ENCODE data around the gene MOB3B.

MOB3B gene

GRCh38 chr9:27572566-27572917 lies 42.9 kb upstream of the MOB3B start:
- DNase-seq (ENCODE audit: low spot score): no peak
- Histone ChIP-seq H3K4me3 (ENCODE audit: low read length in 2 of 2) (peak overlapping the region; percentile 58 to 81), H3K27me3 (ENCODE audit: control insufficient read depth in 3 of 3, insufficient read depth in 3 of 3, low read depth in 1 of 3, low read length in 3 of 3) (no peaks in the 10 kb centered on the region), H3K4ac (ENCODE audit: low read length) (no peak overlapping the region), H2BK120ac (ENCODE audit: low read depth, low read length) (no peak overlapping the region), H3K9ac (ENCODE audit: low read depth, low read length, poor library complexity) (peak overlapping the region; percentile 92), H3K36me3 (replicated peaks in 1 of 2; ENCODE audit: control insufficient read depth in 2 of 2, insufficient read depth in 2 of 2, low read length in 2 of 2) (peaks cover 1 to 28% of the 10 kb centered on the region in 2 donors), H2BK5ac (ENCODE audit: low read length) (peak overlapping the region; percentile 85), H2AK5ac (ENCODE audit: low read depth, low read length) (no peak overlapping the region), H2BK15ac (ENCODE audit: low read length) (peak overlapping the region; percentile 41), H3K18ac (ENCODE audit: low read length) (peak overlapping the region; percentile 93), H3K4me1 (ENCODE audit: control insufficient read depth in 2 of 2, insufficient read depth in 1 of 2, low read depth in 1 of 2, low read length in 2 of 2) (peaks cover 5% of the 10 kb centered on the region in 2 donors), H4K91ac (ENCODE audit: low read depth, low read length, poor library complexity) (no peak overlapping the region), H3K79me1 (ENCODE audit: low read depth, low read length) (no peaks in the 10 kb centered on the region), H4K8ac (ENCODE audit: low read depth, low read length) (no peak overlapping the region), H3K27ac (replicated peaks; ENCODE audit: low read length) (peak overlapping the region; percentile 96), H3K9me3 (replicated peaks in 1 of 2; ENCODE audit: control insufficient read depth in 2 of 2, insufficient read depth in 1 of 2, low read depth in 1 of 2, low read length in 2 of 2) (peaks cover 0 to 20% of the 10 kb centered on the region in 2 donors), H2BK12ac (ENCODE audit: low read length) (no peak overlapping the region), H3K4me2 (ENCODE audit: insufficient read depth, low read length, poor library complexity, severe bottlenecking) (peak overlapping the region; percentile 70), H2AFZ (ENCODE audit: low read length) (peak overlapping the region; percentile 85), H3K14ac (ENCODE audit: low read length) (no peak overlapping the region), H3K23ac (ENCODE audit: low read depth, low read length, poor library complexity) (no peak overlapping the region)
- WGBS, 2 donors (ENCODE audit: extremely low coverage in 2 of 2, insufficient read length in 2 of 2, insufficient replicate concordance in 1 of 2): no CpG with 5 or more reads among the region's 6 CpGs

GRCh38 chr9:27572061-27572460 lies 42.4 kb upstream of the MOB3B start:
- DNase-seq (ENCODE audit: low spot score): peak; percentile 8
- no peak overlapping the region for H3K9ac ChIP-seq (ENCODE audit: low read depth, low read length, poor library complexity)
- no peak overlapping the region for H3K18ac ChIP-seq (ENCODE audit: low read length)
- peaks cover 5% of the 10 kb centered on the region in 2 donors for H3K4me1 ChIP-seq (ENCODE audit: control insufficient read depth in 2 of 2, insufficient read depth in 1 of 2, low read depth in 1 of 2, low read length in 2 of 2)
- peaks cover 0 to 20% of the 10 kb centered on the region in 2 donors for H3K9me3 ChIP-seq (replicated peaks in 1 of 2; ENCODE audit: control insufficient read depth in 2 of 2, insufficient read depth in 1 of 2, low read depth in 1 of 2, low read length in 2 of 2)
- H3K27me3 ChIP-seq (ENCODE audit: control insufficient read depth in 3 of 3, insufficient read depth in 3 of 3, low read depth in 1 of 3, low read length in 3 of 3): no peaks in the 10 kb centered on the region
- no peaks in the 10 kb centered on the region for H3K79me1 ChIP-seq (ENCODE audit: low read depth, low read length)
- H3K4me3 ChIP-seq (ENCODE audit: low read length in 2 of 2): peak overlapping the region in 1 of 2 donors; percentile 58
- no peak overlapping the region for H3K14ac ChIP-seq (ENCODE audit: low read length)
- no peak overlapping the region for H2BK15ac ChIP-seq (ENCODE audit: low read length)
- H3K27ac ChIP-seq (replicated peaks; ENCODE audit: low read length): no peak overlapping the region
- WGBS, 2 donors (ENCODE audit: extremely low coverage in 2 of 2, insufficient read length in 2 of 2, insufficient replicate concordance in 1 of 2): no CpG with 5 or more reads among the region's 3 CpGs
- peaks cover 1 to 33% of the 10 kb centered on the region in 2 donors for H3K36me3 ChIP-seq (replicated peaks in 1 of 2; ENCODE audit: control insufficient read depth in 2 of 2, insufficient read depth in 2 of 2, low read length in 2 of 2)
- no peak overlapping the region for H2BK12ac ChIP-seq (ENCODE audit: low read length)
- no peak overlapping the region for H2BK120ac ChIP-seq (ENCODE audit: low read depth, low read length)
- no peak overlapping the region for H3K23ac ChIP-seq (ENCODE audit: low read depth, low read length, poor library complexity)
- H4K91ac ChIP-seq (ENCODE audit: low read depth, low read length, poor library complexity): no peak overlapping the region
- no peak overlapping the region for H2AFZ ChIP-seq (ENCODE audit: low read length)
- no peak overlapping the region for H3K4ac ChIP-seq (ENCODE audit: low read length)
- H2BK5ac ChIP-seq (ENCODE audit: low read length): no peak overlapping the region
- H3K4me2 ChIP-seq (ENCODE audit: insufficient read depth, low read length, poor library complexity, severe bottlenecking): no peak overlapping the region
- no peak overlapping the region for H4K8ac ChIP-seq (ENCODE audit: low read depth, low read length)
- no peak overlapping the region for H2AK5ac ChIP-seq (ENCODE audit: low read depth, low read length)

- no peak overlapping the region for H3K9ac ChIP-seq (ENCODE audit: low read depth, low read length, poor library complexity)
- WGBS, 2 donors (ENCODE audit: extremely low coverage in 2 of 2, insufficient read length in 2 of 2, insufficient replicate concordance in 1 of 2): no CpG with 5 or more reads among the region's 4 CpGs
- H2AFZ ChIP-seq (ENCODE audit: low read length): no peak overlapping the region
- H3K4ac ChIP-seq (ENCODE audit: low read length): no peak overlapping the region
- H3K4me1 ChIP-seq (ENCODE audit: control insufficient read depth in 2 of 2, insufficient read depth in 1 of 2, low read depth in 1 of 2, low read length in 2 of 2): peaks cover 5% of the 10 kb centered on the region in 2 donors
- no peak overlapping the region for H4K91ac ChIP-seq (ENCODE audit: low read depth, low read length, poor library complexity)
- no peak overlapping the region for H2BK120ac ChIP-seq (ENCODE audit: low read depth, low read length)
- H2BK12ac ChIP-seq (ENCODE audit: low read length): no peak overlapping the region
- DNase-seq (ENCODE audit: low spot score): no peak
- no peak overlapping the region for H2BK15ac ChIP-seq (ENCODE audit: low read length)
- no peak overlapping the region for H2BK5ac ChIP-seq (ENCODE audit: low read length)
- H3K27me3 ChIP-seq (ENCODE audit: control insufficient read depth in 3 of 3, insufficient read depth in 3 of 3, low read depth in 1 of 3, low read length in 3 of 3): no peaks in the 10 kb centered on the region
- H4K8ac ChIP-seq (ENCODE audit: low read depth, low read length): no peak overlapping the region
- peaks cover 0 to 15% of the 10 kb centered on the region in 2 donors for H3K9me3 ChIP-seq (replicated peaks in 1 of 2; ENCODE audit: control insufficient read depth in 2 of 2, insufficient read depth in 1 of 2, low read depth in 1 of 2, low read length in 2 of 2)
- H3K23ac ChIP-seq (ENCODE audit: low read depth, low read length, poor library complexity): no peak overlapping the region
- H3K27ac ChIP-seq (replicated peaks; ENCODE audit: low read length): no peak overlapping the region
- H3K18ac ChIP-seq (ENCODE audit: low read length): no peak overlapping the region
- H3K36me3 ChIP-seq (replicated peaks in 1 of 2; ENCODE audit: control insufficient read depth in 2 of 2, insufficient read depth in 2 of 2, low read length in 2 of 2): peaks cover 7 to 43% of the 10 kb centered on the region in 2 donors
- no peak overlapping the region for H2AK5ac ChIP-seq (ENCODE audit: low read depth, low read length)
- no peaks in the 10 kb centered on the region for H3K79me1 ChIP-seq (ENCODE audit: low read depth, low read length)
- no peak overlapping the region for H3K14ac ChIP-seq (ENCODE audit: low read length)
- H3K4me3 ChIP-seq (ENCODE audit: low read length in 2 of 2): no peak overlapping the region
- H3K4me2 ChIP-seq (ENCODE audit: insufficient read depth, low read length, poor library complexity, severe bottlenecking): no peak overlapping the region
These were observed 41.4 kb upstream of the MOB3B start for GRCh38 chr9:27571011-27571410.

- no peak overlapping the region for H2BK15ac ChIP-seq (ENCODE audit: low read length)
- H2AFZ ChIP-seq (ENCODE audit: low read length): no peak overlapping the region
- H4K8ac ChIP-seq (ENCODE audit: low read depth, low read length): no peak overlapping the region
- H3K27ac ChIP-seq (replicated peaks; ENCODE audit: low read length): no peak overlapping the region
- peaks cover 0 to 3% of the 10 kb centered on the region in 2 donors for H3K9me3 ChIP-seq (replicated peaks in 1 of 2; ENCODE audit: control insufficient read depth in 2 of 2, insufficient read depth in 1 of 2, low read depth in 1 of 2, low read length in 2 of 2)
- no peak overlapping the region for H3K14ac ChIP-seq (ENCODE audit: low read length)
- no peak overlapping the region for H3K18ac ChIP-seq (ENCODE audit: low read length)
- no peak overlapping the region for H3K9ac ChIP-seq (ENCODE audit: low read depth, low read length, poor library complexity)
- DNase-seq (ENCODE audit: low spot score): no peak
- H2BK120ac ChIP-seq (ENCODE audit: low read depth, low read length): no peak overlapping the region
- H3K4me2 ChIP-seq (ENCODE audit: insufficient read depth, low read length, poor library complexity, severe bottlenecking): no peak overlapping the region
- H2BK12ac ChIP-seq (ENCODE audit: low read length): no peak overlapping the region
- H3K79me1 ChIP-seq (ENCODE audit: low read depth, low read length): no peaks in the 10 kb centered on the region
- H3K23ac ChIP-seq (ENCODE audit: low read depth, low read length, poor library complexity): no peak overlapping the region
- no peak overlapping the region for H2BK5ac ChIP-seq (ENCODE audit: low read length)
- peaks cover 5% of the 10 kb centered on the region in 2 donors for H3K4me1 ChIP-seq (ENCODE audit: control insufficient read depth in 2 of 2, insufficient read depth in 1 of 2, low read depth in 1 of 2, low read length in 2 of 2)
- H3K4ac ChIP-seq (ENCODE audit: low read length): no peak overlapping the region
- H3K27me3 ChIP-seq (ENCODE audit: control insufficient read depth in 3 of 3, insufficient read depth in 3 of 3, low read depth in 1 of 3, low read length in 3 of 3): no peaks in the 10 kb centered on the region
- no peak overlapping the region for H2AK5ac ChIP-seq (ENCODE audit: low read depth, low read length)
- H3K36me3 ChIP-seq (replicated peaks in 1 of 2; ENCODE audit: control insufficient read depth in 2 of 2, insufficient read depth in 2 of 2, low read length in 2 of 2): peaks cover 7 to 59% of the 10 kb centered on the region in 2 donors
- no peak overlapping the region for H4K91ac ChIP-seq (ENCODE audit: low read depth, low read length, poor library complexity)
- no CpG with 5 or more reads among the region's 2 CpGs for WGBS, 2 donors (ENCODE audit: extremely low coverage in 2 of 2, insufficient read length in 2 of 2, insufficient replicate concordance in 1 of 2)
- H3K4me3 ChIP-seq (ENCODE audit: low read length in 2 of 2): no peak overlapping the region
These were observed 39.8 kb upstream of the MOB3B start for GRCh38 chr9:27569406-27569805.
